ENCODE data around the gene MID1.

MID1 gene

DNA sequence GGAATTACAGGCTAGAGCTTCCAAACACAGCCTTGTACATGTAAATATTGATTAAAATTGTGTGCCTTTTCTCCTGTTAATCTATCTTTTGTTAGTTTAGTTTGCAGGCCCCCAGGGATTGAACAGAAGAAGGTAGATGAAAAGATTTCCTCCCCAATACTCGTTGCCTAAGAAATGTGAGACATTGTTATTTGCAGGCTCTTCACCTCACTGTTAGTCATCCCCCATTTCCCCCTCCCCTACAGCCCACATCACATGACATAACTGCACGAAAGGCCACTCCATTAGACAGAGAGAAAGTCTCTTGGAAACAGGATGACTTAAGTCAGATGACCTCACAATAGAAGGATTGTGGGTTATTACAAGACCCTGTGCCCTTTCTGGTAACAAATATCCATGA lies 13.3 kb upstream of the MID1 start (continued):
- TF ChIP-seq YY1 (tag by site-specific recombination; IDR thresholded peaks at IDR 0.05) (no peak), SP7 (tag by site-specific recombination; IDR thresholded peaks at IDR 0.05) (peak; percentile 83), PRDM1 (tag by site-specific recombination; IDR thresholded peaks at IDR 0.05) (no peak), ZNF623 (tag by site-specific recombination; IDR thresholded peaks at IDR 0.05) (no peak), ZNF621 (tag by site-specific recombination; IDR thresholded peaks at IDR 0.05) (no peak), ZBTB21 (tag by site-specific recombination; IDR thresholded peaks at IDR 0.05) (peak; percentile 78), GLI4 (tag by site-specific recombination; IDR thresholded peaks at IDR 0.05) (no peak), FEZF1 (tag by site-specific recombination; IDR thresholded peaks at IDR 0.05) (peak; percentile 53; the same call in 1 of the 2 replicates), ZNF423 (tag by site-specific recombination; IDR thresholded peaks at IDR 0.05) (no peak), BCL11B (tag by site-specific recombination; IDR thresholded peaks at IDR 0.05; ENCODE audit: low read depth) (no peak), ZNF248 (tag by site-specific recombination; IDR thresholded peaks at IDR 0.05) (no peak), ZNF426 (tag by site-specific recombination; IDR thresholded peaks at IDR 0.05) (no peak), ZBTB7A (tag by site-specific recombination; IDR thresholded peaks at IDR 0.05; ENCODE audit: low read depth) (no peak), HOXD13 (CRISPR knock-in tag; IDR thresholded peaks at IDR 0.05; ENCODE audit: borderline replicate concordance) (no peak), ZNF175 (tag by site-specific recombination; IDR thresholded peaks at IDR 0.05) (no peak), ZNF701 (tag by site-specific recombination; IDR thresholded peaks at IDR 0.05) (no peak), ZFP37 (tag by site-specific recombination; IDR thresholded peaks at IDR 0.05) (no peak), SALL2 (tag by site-specific recombination; IDR thresholded peaks at IDR 0.05; ENCODE audit: borderline replicate concordance) (no peak), ZEB2 (tag by site-specific recombination; IDR thresholded peaks at IDR 0.05) (peak; percentile 35; the same call in 1 of the 2 replicates), ZNF239 (tag by site-specific recombination; IDR thresholded peaks at IDR 0.05) (no peak), ZNF473 (tag by site-specific recombination; IDR thresholded peaks at IDR 0.05) (no peak), ZNF10 (tag by site-specific recombination; IDR thresholded peaks at IDR 0.05) (peak; percentile 36; the same call in 1 of the 2 replicates), ZNF514 (tag by site-specific recombination; IDR thresholded peaks at IDR 0.05) (no peak)
- TF ChIP-seq, protein P1, sequence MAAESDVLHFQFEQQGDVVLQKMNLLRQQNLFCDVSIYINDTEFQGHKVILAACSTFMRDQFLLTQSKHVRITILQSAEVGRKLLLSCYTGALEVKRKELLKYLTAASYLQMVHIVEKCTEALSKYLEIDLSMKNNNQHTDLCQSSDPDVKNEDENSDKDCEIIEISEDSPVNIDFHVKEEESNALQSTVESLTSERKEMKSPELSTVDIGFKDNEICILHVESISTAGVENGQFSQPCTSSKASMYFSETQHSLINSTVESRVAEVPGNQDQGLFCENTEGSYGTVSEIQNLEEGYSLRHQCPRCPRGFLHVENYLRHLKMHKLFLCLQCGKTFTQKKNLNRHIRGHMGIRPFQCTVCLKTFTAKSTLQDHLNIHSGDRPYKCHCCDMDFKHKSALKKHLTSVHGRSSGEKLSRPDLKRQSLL (tag by site-specific recombination; IDR thresholded peaks at IDR 0.05): no peak
- TF ChIP-seq, protein P2, sequence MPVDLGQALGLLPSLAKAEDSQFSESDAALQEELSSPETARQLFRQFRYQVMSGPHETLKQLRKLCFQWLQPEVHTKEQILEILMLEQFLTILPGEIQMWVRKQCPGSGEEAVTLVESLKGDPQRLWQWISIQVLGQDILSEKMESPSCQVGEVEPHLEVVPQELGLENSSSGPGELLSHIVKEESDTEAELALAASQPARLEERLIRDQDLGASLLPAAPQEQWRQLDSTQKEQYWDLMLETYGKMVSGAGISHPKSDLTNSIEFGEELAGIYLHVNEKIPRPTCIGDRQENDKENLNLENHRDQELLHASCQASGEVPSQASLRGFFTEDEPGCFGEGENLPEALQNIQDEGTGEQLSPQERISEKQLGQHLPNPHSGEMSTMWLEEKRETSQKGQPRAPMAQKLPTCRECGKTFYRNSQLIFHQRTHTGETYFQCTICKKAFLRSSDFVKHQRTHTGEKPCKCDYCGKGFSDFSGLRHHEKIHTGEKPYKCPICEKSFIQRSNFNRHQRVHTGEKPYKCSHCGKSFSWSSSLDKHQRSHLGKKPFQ (tag by site-specific recombination; IDR thresholded peaks at IDR 0.05): no peak
- TF ChIP-seq, protein P3, sequence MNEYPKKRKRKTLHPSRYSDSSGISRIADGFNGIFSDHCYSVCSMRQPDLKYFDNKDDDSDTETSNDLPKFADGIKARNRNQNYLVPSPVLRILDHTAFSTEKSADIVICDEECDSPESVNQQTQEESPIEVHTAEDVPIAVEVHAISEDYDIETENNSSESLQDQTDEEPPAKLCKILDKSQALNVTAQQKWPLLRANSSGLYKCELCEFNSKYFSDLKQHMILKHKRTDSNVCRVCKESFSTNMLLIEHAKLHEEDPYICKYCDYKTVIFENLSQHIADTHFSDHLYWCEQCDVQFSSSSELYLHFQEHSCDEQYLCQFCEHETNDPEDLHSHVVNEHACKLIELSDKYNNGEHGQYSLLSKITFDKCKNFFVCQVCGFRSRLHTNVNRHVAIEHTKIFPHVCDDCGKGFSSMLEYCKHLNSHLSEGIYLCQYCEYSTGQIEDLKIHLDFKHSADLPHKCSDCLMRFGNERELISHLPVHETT (tag by site-specific recombination; IDR thresholded peaks at IDR 0.05): peak; percentile 29; the same call in 1 of the 2 replicates
- TF ChIP-seq, protein P4, sequence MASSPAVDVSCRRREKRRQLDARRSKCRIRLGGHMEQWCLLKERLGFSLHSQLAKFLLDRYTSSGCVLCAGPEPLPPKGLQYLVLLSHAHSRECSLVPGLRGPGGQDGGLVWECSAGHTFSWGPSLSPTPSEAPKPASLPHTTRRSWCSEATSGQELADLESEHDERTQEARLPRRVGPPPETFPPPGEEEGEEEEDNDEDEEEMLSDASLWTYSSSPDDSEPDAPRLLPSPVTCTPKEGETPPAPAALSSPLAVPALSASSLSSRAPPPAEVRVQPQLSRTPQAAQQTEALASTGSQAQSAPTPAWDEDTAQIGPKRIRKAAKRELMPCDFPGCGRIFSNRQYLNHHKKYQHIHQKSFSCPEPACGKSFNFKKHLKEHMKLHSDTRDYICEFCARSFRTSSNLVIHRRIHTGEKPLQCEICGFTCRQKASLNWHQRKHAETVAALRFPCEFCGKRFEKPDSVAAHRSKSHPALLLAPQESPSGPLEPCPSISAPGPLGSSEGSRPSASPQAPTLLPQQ (tag by site-specific recombination; IDR thresholded peaks at IDR 0.05): no peak
- TF ChIP-seq, protein P5, sequence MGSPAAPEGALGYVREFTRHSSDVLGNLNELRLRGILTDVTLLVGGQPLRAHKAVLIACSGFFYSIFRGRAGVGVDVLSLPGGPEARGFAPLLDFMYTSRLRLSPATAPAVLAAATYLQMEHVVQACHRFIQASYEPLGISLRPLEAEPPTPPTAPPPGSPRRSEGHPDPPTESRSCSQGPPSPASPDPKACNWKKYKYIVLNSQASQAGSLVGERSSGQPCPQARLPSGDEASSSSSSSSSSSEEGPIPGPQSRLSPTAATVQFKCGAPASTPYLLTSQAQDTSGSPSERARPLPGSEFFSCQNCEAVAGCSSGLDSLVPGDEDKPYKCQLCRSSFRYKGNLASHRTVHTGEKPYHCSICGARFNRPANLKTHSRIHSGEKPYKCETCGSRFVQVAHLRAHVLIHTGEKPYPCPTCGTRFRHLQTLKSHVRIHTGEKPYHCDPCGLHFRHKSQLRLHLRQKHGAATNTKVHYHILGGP (tag by site-specific recombination; IDR thresholded peaks at IDR 0.05): no peak
- TF ChIP-seq, protein P6, sequence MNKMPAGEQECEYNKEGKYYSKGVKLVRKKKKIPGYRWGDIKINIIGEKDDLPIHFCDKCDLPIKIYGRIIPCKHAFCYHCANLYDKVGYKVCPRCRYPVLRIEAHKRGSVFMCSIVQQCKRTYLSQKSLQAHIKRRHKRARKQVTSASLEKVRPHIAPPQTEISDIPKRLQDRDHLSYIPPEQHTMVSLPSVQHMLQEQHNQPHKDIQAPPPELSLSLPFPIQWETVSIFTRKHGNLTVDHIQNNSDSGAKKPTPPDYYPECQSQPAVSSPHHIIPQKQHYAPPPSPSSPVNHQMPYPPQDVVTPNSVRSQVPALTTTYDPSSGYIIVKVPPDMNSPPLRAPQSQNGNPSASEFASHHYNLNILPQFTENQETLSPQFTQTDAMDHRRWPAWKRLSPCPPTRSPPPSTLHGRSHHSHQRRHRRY (tag by site-specific recombination; IDR thresholded peaks at IDR 0.05): no peak
